ENCODE results near the gene MRGPRX2. TPM values are rescaled to one million over a fixed set of nuclear protein-coding genes. Genes with fewer than 3 reads are reported as not detected.

The MRGPRX2 gene
- total RNA-seq, 1 donor from 2014 or later: 0.51 TPM

- Mint-ChIP-seq H3K36me3 (ENCODE audit: low read depth, unreplicated experiment) (no peaks in the 10 kb centered on the region), H3K27ac (ENCODE audit: unreplicated experiment) (no peak overlapping the region), H3K9me3 (ENCODE audit: unreplicated experiment) (no peaks in the 10 kb centered on the region), H3K4me1 (ENCODE audit: unreplicated experiment) (peaks cover 10% of the 10 kb centered on the region), H3K4me3 (ENCODE audit: unreplicated experiment) (no peak overlapping the region), H3K27me3 (ENCODE audit: unreplicated experiment) (no peaks in the 10 kb centered on the region)
- TF ChIP-seq, protein P1, sequence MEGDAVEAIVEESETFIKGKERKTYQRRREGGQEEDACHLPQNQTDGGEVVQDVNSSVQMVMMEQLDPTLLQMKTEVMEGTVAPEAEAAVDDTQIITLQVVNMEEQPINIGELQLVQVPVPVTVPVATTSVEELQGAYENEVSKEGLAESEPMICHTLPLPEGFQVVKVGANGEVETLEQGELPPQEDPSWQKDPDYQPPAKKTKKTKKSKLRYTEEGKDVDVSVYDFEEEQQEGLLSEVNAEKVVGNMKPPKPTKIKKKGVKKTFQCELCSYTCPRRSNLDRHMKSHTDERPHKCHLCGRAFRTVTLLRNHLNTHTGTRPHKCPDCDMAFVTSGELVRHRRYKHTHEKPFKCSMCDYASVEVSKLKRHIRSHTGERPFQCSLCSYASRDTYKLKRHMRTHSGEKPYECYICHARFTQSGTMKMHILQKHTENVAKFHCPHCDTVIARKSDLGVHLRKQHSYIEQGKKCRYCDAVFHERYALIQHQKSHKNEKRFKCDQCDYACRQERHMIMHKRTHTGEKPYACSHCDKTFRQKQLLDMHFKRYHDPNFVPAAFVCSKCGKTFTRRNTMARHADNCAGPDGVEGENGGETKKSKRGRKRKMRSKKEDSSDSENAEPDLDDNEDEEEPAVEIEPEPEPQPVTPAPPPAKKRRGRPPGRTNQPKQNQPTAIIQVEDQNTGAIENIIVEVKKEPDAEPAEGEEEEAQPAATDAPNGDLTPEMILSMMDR (IDR thresholded peaks at IDR 0.05; ENCODE audit: unreplicated experiment): no peak
- DNase-seq (ENCODE audit: low spot score): no peak
Observed at GRCh38 chr11:19077965-19078364, 17.4 kb upstream of the MRGPRX2 start.

GRCh38 chr11:19076744-19077589, 16.4 kb upstream of the MRGPRX2 start:
- no peak overlapping the region for H3K4me3 Mint-ChIP-seq (ENCODE audit: unreplicated experiment)
- H3K27me3 Mint-ChIP-seq (ENCODE audit: unreplicated experiment): no peaks in the 10 kb centered on the region
- no peak overlapping the region for H3K27ac Mint-ChIP-seq (ENCODE audit: unreplicated experiment)
- no peaks in the 10 kb centered on the region for H3K36me3 Mint-ChIP-seq (ENCODE audit: low read depth, unreplicated experiment)
- H3K4me1 Mint-ChIP-seq (ENCODE audit: unreplicated experiment): peaks cover 10% of the 10 kb centered on the region
- TF ChIP-seq, protein P1 (IDR thresholded peaks at IDR 0.05; ENCODE audit: unreplicated experiment): peak; percentile 97
- peak; percentile 78 for DNase-seq (ENCODE audit: low spot score)
- no peaks in the 10 kb centered on the region for H3K9me3 Mint-ChIP-seq (ENCODE audit: unreplicated experiment)

- Mint-ChIP-seq H3K9me3 (ENCODE audit: unreplicated experiment) (no peaks in the 10 kb centered on the region), H3K27ac (ENCODE audit: unreplicated experiment) (no peak overlapping the region), H3K27me3 (ENCODE audit: unreplicated experiment) (no peaks in the 10 kb centered on the region), H3K4me3 (ENCODE audit: unreplicated experiment) (no peak overlapping the region), H3K4me1 (ENCODE audit: unreplicated experiment) (peaks cover 10% of the 10 kb centered on the region), H3K36me3 (ENCODE audit: low read depth, unreplicated experiment) (no peaks in the 10 kb centered on the region)
- no peak for DNase-seq (ENCODE audit: low spot score)
- TF ChIP-seq, protein P1 (IDR thresholded peaks at IDR 0.05; ENCODE audit: unreplicated experiment): no peak
Observed at GRCh38 chr11:19075636-19076035, 15.1 kb upstream of the MRGPRX2 start.

GRCh38 chr11:19073454-19074415, 13.2 kb upstream of the MRGPRX2 start:
- peaks cover 10% of the 10 kb centered on the region for H3K4me1 Mint-ChIP-seq (ENCODE audit: unreplicated experiment)
- TF ChIP-seq, protein P1 (IDR thresholded peaks at IDR 0.05; ENCODE audit: unreplicated experiment): no peak
- H3K27me3 Mint-ChIP-seq (ENCODE audit: unreplicated experiment): no peaks in the 10 kb centered on the region
- no peaks in the 10 kb centered on the region for H3K36me3 Mint-ChIP-seq (ENCODE audit: low read depth, unreplicated experiment)
- no peak overlapping the region for H3K4me3 Mint-ChIP-seq (ENCODE audit: unreplicated experiment)
- no peak overlapping the region for H3K27ac Mint-ChIP-seq (ENCODE audit: unreplicated experiment)
- no peak for DNase-seq (ENCODE audit: low spot score)
- no peaks in the 10 kb centered on the region for H3K9me3 Mint-ChIP-seq (ENCODE audit: unreplicated experiment)
